Mesendoderm (in vitro differentiated cells): ENCODE results near the gene ZNF592.

ENCODE experiments used
- DNase-seq: peaks from one replicate; pipeline ENCODE4 v3.0.0; 2013
- H2AK5ac ChIP-seq: 2 replicates; pipeline ENCODE4 v1.6.1; 2013; ENCODE audit warnings: low read length, inconsistent platforms
- H2BK120ac ChIP-seq: 2 replicates; pipeline ENCODE4 v1.6.1; 2013; ENCODE audit warnings: low read depth, mild to moderate bottlenecking, low read length, moderate library complexity, mixed read lengths
- H2BK15ac ChIP-seq: replicated peaks from 2 replicates; pipeline ENCODE4 v1.6.1; 2013; ENCODE audit warnings: low read depth, mild to moderate bottlenecking, moderate library complexity
- H2BK5ac ChIP-seq: 2 replicates; pipeline ENCODE4 v1.6.1; 2013; ENCODE audit warnings: low read length, inconsistent platforms
- H3K18ac ChIP-seq: 2 replicates; pipeline ENCODE4 v1.6.1; 2013; ENCODE audit warnings: mild to moderate bottlenecking, low read length, mixed read lengths
- H3K23ac ChIP-seq: one replicate; pipeline ENCODE4 v1.6.1; 2013; ENCODE audit warnings: low read length
- H3K27ac ChIP-seq: 2 replicates; pipeline ENCODE4 v1.5.1; 2013; ENCODE audit warnings: low read depth, mild to moderate bottlenecking, inconsistent platforms, low read length, moderate library complexity
- H3K27me3 ChIP-seq: 2 replicates; pipeline ENCODE4 v1.6.1; 2013; ENCODE audit warnings: low read length, control low read depth, mild to moderate bottlenecking, inconsistent platforms; ENCODE audit not compliant: insufficient read depth, poor library complexity
- H3K36me3 ChIP-seq: 2 replicates; pipeline ENCODE4 v1.6.1; 2013; ENCODE audit warnings: low read length, inconsistent platforms; ENCODE audit not compliant: control insufficient read depth, insufficient read depth
- H3K4ac ChIP-seq: one replicate; pipeline ENCODE4 v1.6.1; 2013; ENCODE audit warnings: low read depth, mild to moderate bottlenecking, low read length, moderate library complexity
- H3K4me1 ChIP-seq: 2 replicates; pipeline ENCODE4 v1.6.1; 2013; ENCODE audit warnings: low read depth, low read length, inconsistent platforms; ENCODE audit not compliant: control insufficient read depth
- H3K4me2 ChIP-seq: 2 replicates; pipeline ENCODE4 v1.6.1; 2013; ENCODE audit warnings: low read length
- H3K4me3 ChIP-seq: 2 replicates; pipeline ENCODE4 v1.5.1; 2013; ENCODE audit warnings: mild to moderate bottlenecking, low read length
- H3K56ac ChIP-seq: one replicate; pipeline ENCODE4 v1.6.1; 2013; ENCODE audit warnings: low read length
- H3K79me1 ChIP-seq: 2 replicates; pipeline ENCODE4 v1.6.1; 2013; ENCODE audit warnings: low read length, inconsistent platforms
- H3K79me2 ChIP-seq: 2 replicates; pipeline ENCODE4 v1.6.1; 2013; ENCODE audit warnings: mild to moderate bottlenecking, low read length; ENCODE audit not compliant: control insufficient read depth, insufficient read depth
- H3K9ac ChIP-seq: 2 replicates; pipeline ENCODE4 v1.6.1; 2013; ENCODE audit warnings: low read length, inconsistent platforms
- H4K5ac ChIP-seq: one replicate; pipeline ENCODE4 v1.6.1; 2013; ENCODE audit warnings: low read length
- H4K8ac ChIP-seq: one replicate; pipeline ENCODE4 v1.6.1; 2013; ENCODE audit warnings: low read depth, mild to moderate bottlenecking, control low read depth, low read length, moderate library complexity
- WGBS: extraction: QIAGEN DNeasy Blood & Tissue Kit; methylation state at CpG from one replicate; pipeline ENCODE4 v1.1.7; 2013; ENCODE audit warnings: low lambda C conversion rate, missing lambda C conversion rate; ENCODE audit not compliant: insufficient coverage; ENCODE audit errors: extremely low coverage; 5-methylcytosine and 5-hydroxymethylcytosine counted together

ZNF592 gene

DNA sequence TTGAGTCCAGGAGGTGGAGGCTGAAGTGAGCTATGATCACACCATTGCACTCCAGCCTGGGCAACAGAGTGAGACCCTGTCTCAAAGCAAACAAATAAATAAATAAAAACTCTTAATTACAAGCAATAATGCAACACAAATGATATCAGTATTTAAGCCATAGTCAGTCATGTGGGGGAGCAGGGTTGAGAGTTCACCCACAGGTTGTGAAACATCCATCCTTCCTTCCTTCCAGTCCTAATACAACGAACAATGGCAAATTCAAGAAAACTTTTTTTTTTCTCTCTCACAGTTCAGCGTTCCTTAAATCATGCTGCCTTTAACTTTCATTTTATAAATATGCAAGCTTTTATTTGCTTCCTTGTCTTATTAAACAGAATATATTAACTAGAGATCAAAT is 24.1 kb downstream of the ZNF592 start:
- Histone ChIP-seq H3K4me1 (no peaks in the 10 kb centered on the region), H2BK120ac (no peak overlapping the region), H3K9ac (no peak overlapping the region), H3K79me2 (peaks cover 21% of the 10 kb centered on the region), H2BK15ac (no peak overlapping the region), H3K36me3 (peaks cover 2% of the 10 kb centered on the region), H3K4me3 (no peak overlapping the region), H3K27ac (no peak overlapping the region), H4K5ac (no peak overlapping the region), H3K27me3 (no peaks in the 10 kb centered on the region), H3K18ac (no peak overlapping the region), H3K79me1 (peaks cover 15% of the 10 kb centered on the region), H3K4ac (no peak overlapping the region), H3K4me2 (no peak overlapping the region), H2AK5ac (no peak overlapping the region), H4K8ac (no peak overlapping the region), H2BK5ac (no peak overlapping the region), H3K23ac (no peak overlapping the region), H3K56ac (no peak overlapping the region)
- no CpG with 5 or more reads among the region's 2 CpGs for WGBS
- no peak for DNase-seq

DNA sequence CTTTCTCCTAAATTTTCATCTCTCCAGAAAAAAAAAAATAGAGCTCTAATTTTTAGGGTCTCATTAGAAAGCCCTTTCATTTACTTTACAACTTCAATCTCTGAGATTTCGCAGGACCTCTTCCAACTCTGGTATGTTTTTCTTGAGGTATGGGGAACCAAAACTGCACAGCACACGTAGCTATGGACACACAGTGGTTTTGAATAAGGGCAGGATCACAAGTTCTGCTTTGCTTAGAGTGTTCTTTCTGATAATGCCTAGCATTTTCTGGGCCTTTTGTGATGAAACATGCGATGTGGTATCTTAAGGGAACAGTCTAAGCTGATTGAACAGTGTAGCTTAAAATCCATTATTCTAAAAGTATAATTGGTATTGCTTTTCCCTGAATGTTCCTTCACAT is 25.3 kb downstream of the ZNF592 start:
- H3K56ac ChIP-seq = no peak overlapping the region

DNA sequence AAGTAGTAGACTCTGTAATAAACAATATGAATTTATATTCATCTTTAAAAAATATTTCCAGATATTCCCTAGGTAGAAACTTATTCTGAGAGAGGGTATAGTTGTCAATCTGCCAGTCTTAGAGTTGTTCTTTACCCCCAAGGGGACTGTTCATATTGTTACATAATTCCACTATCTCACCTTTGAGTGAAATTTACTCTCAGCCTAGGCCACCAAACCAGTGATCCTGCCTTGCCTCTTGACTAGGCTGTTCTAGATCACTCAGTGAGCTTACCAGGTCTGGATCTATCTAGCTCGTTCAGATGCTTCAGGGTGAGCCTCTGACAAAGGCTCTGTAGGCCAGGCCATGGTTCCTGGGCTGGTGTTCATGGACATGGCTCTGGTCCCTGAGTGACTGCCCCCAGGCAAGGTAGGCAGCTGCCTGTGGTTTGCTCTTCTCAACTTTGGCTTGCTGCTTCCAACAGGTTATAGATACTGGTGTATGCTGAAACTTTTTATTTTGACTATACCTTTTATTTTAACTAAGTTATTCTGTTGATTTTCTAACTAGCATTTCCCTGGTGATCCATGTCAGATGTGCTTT is 27.6 kb downstream of the ZNF592 start:
- Histone ChIP-seq H3K79me1 (peaks cover 8% of the 10 kb centered on the region), H3K27ac (no peak overlapping the region), H3K9ac (no peak overlapping the region), H2BK120ac (no peak overlapping the region), H3K79me2 (peaks cover 11% of the 10 kb centered on the region), H3K4ac (no peak overlapping the region), H2AK5ac (no peak overlapping the region), H4K8ac (no peak overlapping the region), H3K4me3 (no peak overlapping the region), H3K23ac (no peak overlapping the region), H2BK5ac (no peak overlapping the region), H3K18ac (no peak overlapping the region), H3K56ac (no peak overlapping the region), H3K4me2 (no peak overlapping the region), H3K27me3 (no peaks in the 10 kb centered on the region), H3K4me1 (no peaks in the 10 kb centered on the region), H4K5ac (no peak overlapping the region), H3K36me3 (no peaks in the 10 kb centered on the region), H2BK15ac (no peak overlapping the region)
- WGBS = no CpG with 5 or more reads among the region's 1 CpG
- no peak for DNase-seq

More for the DNA sequence above, 25.3 kb downstream of the ZNF592 start:
- no peak overlapping the region for H4K8ac ChIP-seq
- peaks cover 2% of the 10 kb centered on the region for H3K36me3 ChIP-seq
- no peak overlapping the region for H3K4me2 ChIP-seq
- H3K23ac ChIP-seq = no peak overlapping the region
- no peak overlapping the region for H4K5ac ChIP-seq
- no peak for DNase-seq
- peaks cover 15% of the 10 kb centered on the region for H3K79me1 ChIP-seq
- no peak overlapping the region for H3K4me3 ChIP-seq
- H2BK120ac ChIP-seq = no peak overlapping the region
- no peaks in the 10 kb centered on the region for H3K4me1 ChIP-seq
- no peak overlapping the region for H3K18ac ChIP-seq
- no peak overlapping the region for H2BK15ac ChIP-seq
- no peak overlapping the region for H2AK5ac ChIP-seq
- H3K79me2 ChIP-seq = peaks cover 21% of the 10 kb centered on the region
- no peaks in the 10 kb centered on the region for H3K27me3 ChIP-seq
- no CpG with 5 or more reads among the region's 3 CpGs for WGBS
- no peak overlapping the region for H3K9ac ChIP-seq
- H2BK5ac ChIP-seq = no peak overlapping the region
- no peak overlapping the region for H3K27ac ChIP-seq
- H3K4ac ChIP-seq = no peak overlapping the region

DNA sequence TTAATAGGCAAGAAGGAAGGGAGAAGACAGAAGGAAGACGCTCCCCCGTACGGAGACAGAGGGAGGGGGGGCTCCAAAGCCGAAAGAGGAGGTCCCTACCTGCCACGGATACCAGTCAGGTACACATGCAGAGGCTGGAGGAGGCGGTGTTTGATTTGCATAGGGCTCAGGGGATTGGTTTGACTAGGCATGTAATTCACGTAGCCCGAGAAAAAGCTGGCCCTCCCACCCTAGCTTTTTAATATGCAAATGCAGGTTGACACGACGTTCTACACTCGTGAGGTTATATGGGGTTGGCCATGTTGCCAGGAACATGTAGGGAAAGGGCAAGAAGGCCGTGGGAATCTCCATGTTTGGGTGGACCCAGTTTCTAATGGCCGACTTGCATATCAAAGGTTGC is 29.8 kb downstream of the ZNF592 start:
- WGBS = no CpG with 5 or more reads among the region's 13 CpGs
- Histone ChIP-seq H3K4me1 (no peaks in the 10 kb centered on the region), H3K79me2 (peaks cover 6% of the 10 kb centered on the region), H3K79me1 (peaks cover 5% of the 10 kb centered on the region), H3K56ac (no peak overlapping the region), H2AK5ac (no peak overlapping the region), H3K18ac (no peak overlapping the region), H3K4ac (no peak overlapping the region), H3K27me3 (no peaks in the 10 kb centered on the region), H2BK15ac (no peak overlapping the region), H3K27ac (no peak overlapping the region), H4K8ac (no peak overlapping the region), H4K5ac (no peak overlapping the region), H3K4me2 (no peak overlapping the region), H2BK5ac (no peak overlapping the region), H2BK120ac (no peak overlapping the region), H3K23ac (no peak overlapping the region), H3K36me3 (no peaks in the 10 kb centered on the region), H3K9ac (no peak overlapping the region), H3K4me3 (no peak overlapping the region)
- DNase-seq = peak; percentile 31

DNA sequence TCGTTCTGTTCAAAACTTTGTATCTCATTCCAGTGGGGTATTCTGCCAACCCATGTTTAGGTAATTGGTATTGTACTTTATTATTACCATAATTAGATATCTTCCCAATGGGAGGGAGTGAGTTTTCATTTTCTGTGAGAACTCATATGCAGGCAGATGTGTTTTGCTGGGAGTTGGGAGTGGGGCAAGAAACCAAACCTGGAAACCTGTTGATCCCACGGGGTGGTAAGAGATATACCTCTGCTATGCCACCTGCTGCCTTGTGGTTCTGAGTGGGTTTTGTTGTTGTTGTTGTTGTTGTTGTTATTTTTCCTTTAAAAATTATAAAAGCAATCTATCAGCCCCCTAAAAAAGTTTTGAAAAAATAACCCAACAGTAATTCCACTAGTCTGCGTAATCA is 32.1 kb downstream of the ZNF592 start:
- Histone ChIP-seq H3K36me3 (peaks cover 5% of the 10 kb centered on the region), H3K79me2 (peaks cover 5% of the 10 kb centered on the region), H3K18ac (no peak overlapping the region), H2BK5ac (no peak overlapping the region), H2BK15ac (no peak overlapping the region), H3K4ac (no peak overlapping the region), H3K79me1 (peaks cover 11% of the 10 kb centered on the region), H2BK120ac (no peak overlapping the region), H3K56ac (no peak overlapping the region), H3K4me3 (no peak overlapping the region), H4K8ac (no peak overlapping the region), H3K4me2 (no peak overlapping the region), H3K9ac (no peak overlapping the region), H3K27ac (no peak overlapping the region), H3K4me1 (no peaks in the 10 kb centered on the region), H2AK5ac (no peak overlapping the region), H3K27me3 (no peaks in the 10 kb centered on the region), H3K23ac (no peak overlapping the region), H4K5ac (no peak overlapping the region)
- no CpG with 5 or more reads among the region's 3 CpGs for WGBS
- no peak for DNase-seq

DNA sequence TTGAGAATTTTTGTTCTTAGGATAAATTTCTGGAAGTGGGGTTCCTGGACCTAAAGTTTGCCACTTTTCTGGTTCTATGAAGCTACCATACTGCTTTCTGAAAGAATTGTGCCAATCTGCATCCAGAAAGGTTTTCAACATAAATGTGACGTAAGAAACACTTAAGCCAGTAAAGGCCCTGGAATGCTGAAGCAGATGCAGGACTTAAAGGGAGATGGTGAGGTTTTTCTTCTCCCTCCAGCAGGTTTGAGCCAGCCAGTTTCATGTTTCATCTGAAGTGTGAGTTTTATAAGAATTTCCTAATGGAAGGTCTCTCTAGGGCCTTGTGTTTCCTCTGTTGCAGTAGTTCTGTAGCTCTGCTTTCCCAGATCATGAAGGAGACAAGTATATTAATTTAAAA is 33.1 kb downstream of the ZNF592 start:
- Histone ChIP-seq H3K56ac (no peak overlapping the region), H2BK5ac (no peak overlapping the region), H3K4me1 (no peaks in the 10 kb centered on the region), H3K4me3 (no peak overlapping the region), H4K8ac (no peak overlapping the region), H3K36me3 (peaks cover 5% of the 10 kb centered on the region), H3K9ac (no peak overlapping the region), H2BK15ac (no peak overlapping the region), H3K79me2 (peaks cover 9% of the 10 kb centered on the region), H3K4ac (no peak overlapping the region), H3K4me2 (no peak overlapping the region), H3K18ac (no peak overlapping the region), H3K23ac (no peak overlapping the region), H3K27me3 (no peaks in the 10 kb centered on the region), H3K27ac (no peak overlapping the region), H2AK5ac (no peak overlapping the region), H2BK120ac (no peak overlapping the region), H4K5ac (no peak overlapping the region), H3K79me1 (peaks cover 10% of the 10 kb centered on the region)
- no peak for DNase-seq
- no CpG with 5 or more reads among the region's 1 CpG for WGBS
